ENCODE data around the gene NKD2.
"Not testable (repeated sequence)": the region's sequence is repeated elsewhere in the genome, so short reads cannot be mapped to it uniquely, and the experiment has no call there.

The NKD2 gene

GRCh38 chr5:979100-979817, 29.3 kb upstream of the NKD2 start:
- no peak for DNase-seq

- no peak for DNase-seq
These were observed 28.5 kb upstream of the NKD2 start for GRCh38 chr5:980001-980588.

GRCh38 chr5:980966-981365, 27.6 kb upstream of the NKD2 start:
- no peak for DNase-seq

- DNase-seq, result no peak
These were observed 27.1 kb upstream of the NKD2 start for GRCh38 chr5:981456-981855.

GRCh38 chr5:982377-983237, 26.0 kb upstream of the NKD2 start:
- DNase-seq, result no peak

- no peak for DNase-seq
These were observed 25.4 kb upstream of the NKD2 start for GRCh38 chr5:983238-983524.

GRCh38 chr5:983568-983967, 25.0 kb upstream of the NKD2 start:
- no peak for DNase-seq

- DNase-seq, result no peak
These were observed 23.8 kb upstream of the NKD2 start for GRCh38 chr5:984774-985173.

- DNase-seq, result no peak
These were observed 20.8 kb upstream of the NKD2 start for GRCh38 chr5:987761-988160.

GRCh38 chr5:988322-988721, 20.3 kb upstream of the NKD2 start:
- DNase-seq, result no peak

GRCh38 chr5:989961-990530, 18.6 kb upstream of the NKD2 start:
- no peak for DNase-seq

- DNase-seq, result no peak
These were observed 16.9 kb upstream of the NKD2 start for GRCh38 chr5:991472-992267.

GRCh38 chr5:994272-994607, 14.4 kb upstream of the NKD2 start:
- no peak for DNase-seq

GRCh38 chr5:994821-995220, 13.8 kb upstream of the NKD2 start:
- no peak for DNase-seq

- no peak for DNase-seq
These were observed 13.3 kb upstream of the NKD2 start for GRCh38 chr5:995318-995717.

- DNase-seq, result peak; percentile 16 to 39
These were observed 11.6 kb upstream of the NKD2 start for GRCh38 chr5:997001-997474.

GRCh38 chr5:997711-998110, 10.9 kb upstream of the NKD2 start:
- DNase-seq, result no peak

GRCh38 chr5:998246-999031, 10.2 kb upstream of the NKD2 start:
- no peak for DNase-seq

- DNase-seq, result no peak
These were observed 9.5 kb upstream of the NKD2 start for GRCh38 chr5:999032-999501.

- no peak for DNase-seq
These were observed 8.9 kb upstream of the NKD2 start for GRCh38 chr5:999724-1000123.

- peak in 1 of 2 donors; percentile 13 for DNase-seq
These were observed 8.3 kb upstream of the NKD2 start for GRCh38 chr5:1000329-1000728.

GRCh38 chr5:1000831-1001230, 7.8 kb upstream of the NKD2 start:
- not testable (repeated sequence) for DNase-seq
